HepG2 (cell line): ENCODE data around the gene TPM2. TPM values are rescaled to one million over a fixed set of nuclear protein-coding genes. Genes with fewer than 3 reads are reported as not detected.

Experiments used
- ATAC-seq: fragments of 200-7000 bp; cut with Tn5 transposase; 3 replicates; pipeline ENCODE4 v1.9.1; 2020; ENCODE audit warnings: mild to moderate bottlenecking, moderate library complexity
- BruUV-seq: library from RNA; stranded (reverse); fragments of 400-500 nt; replicated peaks from 2 replicates; lab custom pipeline; 2021; lab: Mats Ljungman, UMichigan
- CTCF ChIA-PET: fragments of 300-600 bp; formaldehyde crosslinking; extraction: SDS; loops from one replicate; lab custom pipeline; 2021; ENCODE audit warnings: low total read pairs, inconsistent platforms, low intra/inter-chr PET ratio; lab: Yijun Ruan, JAX
- POLR2A ChIA-PET: fragments of 350-600 bp; sonication (Branson Sonifier 250); formaldehyde crosslinking; loops from one replicate; lab custom pipeline; 2020; ENCODE audit warnings: antibody characterized with exemption, inconsistent platforms; lab: Yijun Ruan, JAX
- DNase-seq: peaks from one replicate; pipeline ENCODE4 v3.0.0-alpha.2; 2015; ENCODE audit warnings: low spot score
- FAIRE-seq: peaks from 3 replicates; lab custom pipeline; 2011; peaks lifted over from hg19 to GRCh38; lab: Jason Lieb, UNC
- H2AFZ ChIP-seq: one replicate; pipeline ENCODE4 v1.6.1; 2011; ENCODE audit warnings: low read length, inconsistent platforms
- H3K27ac ChIP-seq: fragments of 300-600 bp; 3 replicates; pipeline ENCODE4 v1.8.0; 2011; ENCODE audit warnings: mixed run types, mild to moderate bottlenecking, mixed read lengths, low read length, inconsistent platforms; ENCODE audit not compliant: insufficient read depth; ENCODE audit errors: extremely low read length
- H3K27me3 ChIP-seq, 2 experiments: fragments of 200-600 bp in 1 of 2; 2 replicates in 1 of 2; 3 replicates in 1 of 2; pipeline versions ENCODE4 v1.6.0 to v1.8.0; 2011; ENCODE audit warnings: low read length in 2 of 2, mild to moderate bottlenecking in 2 of 2, moderate library complexity in 2 of 2, inconsistent platforms in 1 of 2; ENCODE audit not compliant: insufficient read depth in 2 of 2, control insufficient read depth in 1 of 2
- H3K36me3 ChIP-seq, 2 experiments: fragments of 200-600 bp in 1 of 2; replicated peaks in 1 of 2; 2 replicates in 1 of 2; 3 replicates in 1 of 2; pipeline versions ENCODE4 v1.5.1 to v1.8.0; 2011; ENCODE audit warnings: low read length in 2 of 2, inconsistent platforms in 1 of 2; ENCODE audit not compliant: insufficient read depth in 2 of 2, control insufficient read depth in 1 of 2
- H3K4me1 ChIP-seq: 2 replicates; pipeline ENCODE4 v1.5.1; 2012; ENCODE audit warnings: low read length, inconsistent platforms; ENCODE audit not compliant: insufficient read depth
- H3K4me2 ChIP-seq: 2 replicates; pipeline ENCODE4 v1.6.0; 2011; ENCODE audit warnings: low read depth, low read length, inconsistent platforms
- H3K4me3 ChIP-seq, 3 experiments: fragments of 200-600 bp in 1 of 3; sonication (generic), shearing (Covaris generic) in 1 of 3; replicated peaks in 1 of 3; 2 replicates each; pipeline ENCODE4 v1.5.1; 2011 to 2016; ENCODE audit warnings: low read length in 3 of 3, inconsistent platforms in 2 of 3, low read depth in 2 of 3, mild to moderate bottlenecking in 2 of 3, control low read depth in 1 of 3, mixed read lengths in 1 of 3; ENCODE audit not compliant: insufficient read depth in 1 of 3
- H3K79me2 ChIP-seq: one replicate; pipeline ENCODE4 v1.6.1; 2011; ENCODE audit warnings: low read length, inconsistent platforms; ENCODE audit not compliant: insufficient read depth
- H3K9ac ChIP-seq: 2 replicates; pipeline ENCODE4 v1.6.0; 2011; ENCODE audit warnings: mild to moderate bottlenecking, low read depth, low read length, inconsistent platforms; ENCODE audit not compliant: insufficient read depth
- H3K9me3 ChIP-seq: 2 replicates; pipeline ENCODE4 v1.5.1; 2012; ENCODE audit warnings: mild to moderate bottlenecking, low read length
- H4K20me1 ChIP-seq: 2 replicates; pipeline ENCODE4 v1.6.0; 2011; ENCODE audit warnings: inconsistent platforms, mild to moderate bottlenecking, low read length, moderate library complexity; ENCODE audit not compliant: insufficient read depth
- AGO1 ChIP-seq: fragments of 200-400 bp; formaldehyde crosslinking; IDR thresholded peaks from 2 replicates; pipeline ENCODE4 v1.6.1; 2017; ENCODE audit warnings: mild to moderate bottlenecking, low read depth, low read length, moderate library complexity; ENCODE audit not compliant: poor library complexity, severe bottlenecking
- CHD2 ChIP-seq: IDR thresholded peaks from 2 replicates; pipeline ENCODE4 v1.6.1; 2011; ENCODE audit warnings: low read depth, low read length, improper control_type of control experiment
- POLR2AphosphoS5 ChIP-seq: IDR thresholded peaks from 2 replicates; pipeline ENCODE4 v1.6.1; 2012; ENCODE audit warnings: low read depth, low read length
- STAT5B ChIP-seq: sonication (generic); formaldehyde crosslinking; IDR thresholded peaks from 2 replicates; pipeline ENCODE4 v1.4.0; 2020; ENCODE audit warnings: missing genetic modification reagents
- ZNF570 ChIP-seq: sonication (generic); formaldehyde crosslinking; IDR thresholded peaks from 2 replicates; pipeline ENCODE4 v1.4.0; 2020; ENCODE audit warnings: mild to moderate bottlenecking, missing genetic modification reagents, borderline replicate concordance
- ZNF766 ChIP-seq: sonication (generic); formaldehyde crosslinking; IDR thresholded peaks from 2 replicates; pipeline ENCODE4 v1.5.0; 2020; ENCODE audit warnings: missing genetic modification reagents, borderline replicate concordance
- ZNF777 ChIP-seq: sonication (generic); formaldehyde crosslinking; IDR thresholded peaks from 2 replicates; pipeline ENCODE4 v1.4.0; 2020; ENCODE audit warnings: missing genetic modification reagents
- WGBS: methylation state at CpG from one replicate; pipeline ENCODE4 v1.1.6; 2017; ENCODE audit warnings: low lambda C conversion rate; 5-methylcytosine and 5-hydroxymethylcytosine counted together
- in situ Hi-C: cut with HindIII; loops from 2 replicates; pipeline ENCODE4 v1.10.0; 2017; ENCODE audit warnings: low pct_unique_long_range_greater_than_20kb; ENCODE audit not compliant: extremely low pct_ligation_motif_present
- intact Hi-C: fragments of 100-400 bp; cut with micrococcal nuclease; formaldehyde crosslinking; loops from one replicate; pipeline ENCODE4 v1.10.0; 2022; ENCODE audit not compliant: unreplicated experiment
- polyA plus RNA-seq, 8 experiments: library from polyadenylated mRNA; depleted of rRNA in 3 of 8; stranded (reverse) in 7 of 8; unstranded in 1 of 8; fragments of >200 nt; fragmentation: Illumina TruSeq in 4 of 8; extraction: Trizol in 4 of 8; gene quantifications; 2 replicates each; pipeline versions ENCODE4 v1.2.1 to v1.2.3, GENCODE V29; 2011 to 2016; ENCODE audit warnings: low read depth in 4 of 8, missing spikeins in 1 of 8, mixed read lengths in 1 of 8; ENCODE audit not compliant: insufficient read depth in 1 of 8
- total RNA-seq, 5 experiments: library from RNA; depleted of rRNA; stranded (reverse); fragments of >200 nt; fragmentation: Illumina TruSeq; extraction: Trizol; gene quantifications; 2 replicates each; pipeline ENCODE4 v1.2.3, GENCODE V29; 2016; ENCODE audit warnings: low read depth in 1 of 5
- TF ChIP-seq, protein P1 (sequence below): sonication (generic); formaldehyde crosslinking; IDR thresholded peaks from 2 replicates; pipeline ENCODE4 v1.4.0; 2020; ENCODE audit warnings: missing genetic modification reagents
- TF ChIP-seq, protein P2 (sequence below): sonication (generic); formaldehyde crosslinking; IDR thresholded peaks from 2 replicates; pipeline ENCODE4 v1.8.1; 2023; ENCODE audit warnings: mild to moderate bottlenecking, missing genetic modification reagents
- TF ChIP-seq, protein P3 (sequence below): IDR thresholded peaks from 2 replicates; pipeline ENCODE4 v1.6.1; 2016; ENCODE audit warnings: missing genetic modification reagents, missing compliant biosample characterization
- TF ChIP-seq, protein P4 (sequence below): sonication (generic); formaldehyde crosslinking; IDR thresholded peaks from 2 replicates; pipeline ENCODE4 v1.8.1; 2023; ENCODE audit warnings: missing genetic modification reagents, inconsistent platforms, borderline replicate concordance
- TF ChIP-seq, protein P5 (sequence below): sonication (generic); formaldehyde crosslinking; IDR thresholded peaks from 2 replicates; pipeline ENCODE4 v1.5.0; 2020; ENCODE audit warnings: missing genetic modification reagents

Gene TPM2
- total and polyA plus RNA-seq, 2 of the 13 experiments (the other 11 are each of a cell fraction or from before 2014, with no cell fraction given), result 3.1 to 10.7 TPM

DNA sequence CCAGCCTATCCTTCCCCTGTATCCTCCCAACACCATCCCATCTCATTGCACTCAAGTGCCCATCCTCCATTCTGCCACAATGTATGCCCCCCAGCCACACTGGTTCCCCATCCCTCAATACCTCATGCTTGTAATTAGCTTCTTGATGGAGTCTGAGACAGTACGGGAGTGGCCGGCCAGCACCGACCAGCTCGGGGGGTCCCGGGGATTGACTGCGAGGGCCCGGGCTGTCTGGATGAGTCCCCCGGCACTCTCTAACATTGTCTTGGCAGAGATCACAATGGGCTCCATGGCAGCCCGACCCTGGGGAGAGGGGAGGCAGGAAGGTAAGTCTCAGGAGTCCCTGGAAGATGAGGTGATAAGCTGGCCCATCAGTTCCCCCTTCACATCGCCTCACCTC is 17.2 kb upstream of the TPM2 start:
- in situ Hi-C loops, result no loop called here
- FAIRE-seq (no peak), DNase-seq (no peak), ATAC-seq (no peak)
- H3K4me1 ChIP-seq, result no peaks in the 10 kb centered on the region
- CTCF ChIA-PET, result no interaction called here
- POLR2A ChIA-PET, result interaction anchor here (1.9 kb wide), 1 partner anchor 21 kb away, joined by 5 read pairs; no protein-coding TSS in a partner anchor
- no peaks in the 10 kb centered on the region for H3K9me3 ChIP-seq
- no peaks in the 10 kb centered on the region for H4K20me1 ChIP-seq
- no peaks in the 10 kb centered on the region for H3K79me2 ChIP-seq
- no TSS peak for BruUV-seq
- no peak overlapping the region for H3K4me2 ChIP-seq
- no peak overlapping the region for H2AFZ ChIP-seq
- no peak for TF ChIP-seq ZNF766 (CRISPR knock-in tag)
- TF ChIP-seq, protein P1, sequence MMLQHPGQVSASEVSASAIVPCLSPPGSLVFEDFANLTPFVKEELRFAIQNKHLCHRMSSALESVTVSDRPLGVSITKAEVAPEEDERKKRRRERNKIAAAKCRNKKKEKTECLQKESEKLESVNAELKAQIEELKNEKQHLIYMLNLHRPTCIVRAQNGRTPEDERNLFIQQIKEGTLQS, result no peak
- no peak for TF ChIP-seq POLR2AphosphoS5
- TF ChIP-seq AGO1, result no peak
- TF ChIP-seq, protein P2, sequence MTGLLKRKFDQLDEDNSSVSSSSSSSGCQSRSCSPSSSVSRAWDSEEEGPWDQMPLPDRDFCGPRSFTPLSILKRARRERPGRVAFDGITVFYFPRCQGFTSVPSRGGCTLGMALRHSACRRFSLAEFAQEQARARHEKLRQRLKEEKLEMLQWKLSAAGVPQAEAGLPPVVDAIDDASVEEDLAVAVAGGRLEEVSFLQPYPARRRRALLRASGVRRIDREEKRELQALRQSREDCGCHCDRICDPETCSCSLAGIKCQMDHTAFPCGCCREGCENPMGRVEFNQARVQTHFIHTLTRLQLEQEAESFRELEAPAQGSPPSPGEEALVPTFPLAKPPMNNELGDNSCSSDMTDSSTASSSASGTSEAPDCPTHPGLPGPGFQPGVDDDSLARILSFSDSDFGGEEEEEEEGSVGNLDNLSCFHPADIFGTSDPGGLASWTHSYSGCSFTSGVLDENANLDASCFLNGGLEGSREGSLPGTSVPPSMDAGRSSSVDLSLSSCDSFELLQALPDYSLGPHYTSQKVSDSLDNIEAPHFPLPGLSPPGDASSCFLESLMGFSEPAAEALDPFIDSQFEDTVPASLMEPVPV (CRISPR knock-in tag), result no peak
- TF ChIP-seq, protein P3, sequence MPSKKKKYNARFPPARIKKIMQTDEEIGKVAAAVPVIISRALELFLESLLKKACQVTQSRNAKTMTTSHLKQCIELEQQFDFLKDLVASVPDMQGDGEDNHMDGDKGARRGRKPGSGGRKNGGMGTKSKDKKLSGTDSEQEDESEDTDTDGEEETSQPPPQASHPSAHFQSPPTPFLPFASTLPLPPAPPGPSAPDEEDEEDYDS, result no peak
- TF ChIP-seq CHD2, result no peak
- TF ChIP-seq, protein P4, sequence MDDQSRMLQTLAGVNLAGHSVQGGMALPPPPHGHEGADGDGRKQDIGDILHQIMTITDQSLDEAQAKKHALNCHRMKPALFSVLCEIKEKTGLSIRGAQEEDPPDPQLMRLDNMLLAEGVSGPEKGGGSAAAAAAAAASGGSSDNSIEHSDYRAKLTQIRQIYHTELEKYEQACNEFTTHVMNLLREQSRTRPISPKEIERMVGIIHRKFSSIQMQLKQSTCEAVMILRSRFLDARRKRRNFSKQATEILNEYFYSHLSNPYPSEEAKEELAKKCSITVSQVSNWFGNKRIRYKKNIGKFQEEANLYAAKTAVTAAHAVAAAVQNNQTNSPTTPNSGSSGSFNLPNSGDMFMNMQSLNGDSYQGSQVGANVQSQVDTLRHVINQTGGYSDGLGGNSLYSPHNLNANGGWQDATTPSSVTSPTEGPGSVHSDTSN (CRISPR knock-in tag), result no peak
- TF ChIP-seq ZNF570 (CRISPR knock-in tag), result no peak
- TF ChIP-seq, protein P5, sequence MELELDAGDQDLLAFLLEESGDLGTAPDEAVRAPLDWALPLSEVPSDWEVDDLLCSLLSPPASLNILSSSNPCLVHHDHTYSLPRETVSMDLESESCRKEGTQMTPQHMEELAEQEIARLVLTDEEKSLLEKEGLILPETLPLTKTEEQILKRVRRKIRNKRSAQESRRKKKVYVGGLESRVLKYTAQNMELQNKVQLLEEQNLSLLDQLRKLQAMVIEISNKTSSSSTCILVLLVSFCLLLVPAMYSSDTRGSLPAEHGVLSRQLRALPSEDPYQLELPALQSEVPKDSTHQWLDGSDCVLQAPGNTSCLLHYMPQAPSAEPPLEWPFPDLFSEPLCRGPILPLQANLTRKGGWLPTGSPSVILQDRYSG (CRISPR knock-in tag), result no peak
- TF ChIP-seq STAT5B (CRISPR knock-in tag), result no peak
- no peak for TF ChIP-seq ZNF777 (CRISPR knock-in tag)
- H3K9ac ChIP-seq, result no peak overlapping the region
- H3K27ac ChIP-seq, result no peak overlapping the region
- H3K36me3 ChIP-seq, result peaks cover 58 to 92% of the 10 kb centered on the region in 2 experiments
- 97% methylated on average over 10 of the region's 10 CpGs for WGBS
- intact Hi-C loops, result no loop called here
- H3K4me3 ChIP-seq, result no peak overlapping the region
- H3K27me3 ChIP-seq, result no peaks in the 10 kb centered on the region
